Neural cell (in vitro differentiated cells): ENCODE data around the gene EIF2B1. TPM values are rescaled to one million over a fixed set of nuclear protein-coding genes. Genes with fewer than 3 reads are reported as not detected.

Experiments used
- H2AFZ ChIP-seq: fragments of 200-600, 300-800 bp; sonication (generic), shearing (Covaris generic); 2 replicates; pipeline ENCODE4 v1.6.0; 2014; ENCODE audit warnings: low read depth, mild to moderate bottlenecking, antibody characterized with exemption, low read length, moderate library complexity
- H3F3A ChIP-seq: fragments of 200-600 bp; shearing (Covaris generic); 2 replicates; pipeline ENCODE4 v1.6.1; 2016; ENCODE audit warnings: mild to moderate bottlenecking, moderate library complexity, mixed read lengths, antibody characterized with exemption, low read length; ENCODE audit not compliant: insufficient read depth, poor library complexity, severe bottlenecking
- H3K27ac ChIP-seq: fragments of 200-600, 300-800 bp; sonication (generic), shearing (Covaris generic); 2 replicates; pipeline ENCODE4 v1.5.1; 2014; ENCODE audit warnings: mild to moderate bottlenecking, low read length, moderate library complexity
- H3K27me3 ChIP-seq: fragments of 300-800, 200-600 bp; sonication (generic), shearing (Covaris generic); 2 replicates; pipeline ENCODE4 v1.6.0; 2014; ENCODE audit warnings: mild to moderate bottlenecking, low read depth, low read length, moderate library complexity; ENCODE audit not compliant: insufficient read depth
- H3K36me3 ChIP-seq: fragments of 300-800, 200-600 bp; sonication (generic), shearing (Covaris generic); 2 replicates; pipeline ENCODE4 v1.5.1; 2014; ENCODE audit warnings: mild to moderate bottlenecking, antibody characterized with exemption, low read length, moderate library complexity; ENCODE audit not compliant: insufficient read depth
- H3K4me2 ChIP-seq: fragments of 300-800, 200-600 bp; sonication (generic), shearing (Covaris generic); 2 replicates; pipeline ENCODE4 v1.6.0; 2014; ENCODE audit warnings: mild to moderate bottlenecking, low read length
- H3K4me3 ChIP-seq: fragments of 300-800, 200-600 bp; sonication (generic), shearing (Covaris generic); 2 replicates; pipeline ENCODE4 v1.5.1; 2014; ENCODE audit warnings: mild to moderate bottlenecking, low read length, moderate library complexity
- H3K79me2 ChIP-seq: fragments of 200-600 bp; shearing (Covaris generic); replicated peaks from 2 replicates; pipeline ENCODE4 v1.6.0; 2014; ENCODE audit warnings: mild to moderate bottlenecking, low read length, moderate library complexity; ENCODE audit not compliant: insufficient read depth
- H3K9ac ChIP-seq: fragments of 300-800, 200-600 bp; sonication (generic), shearing (Covaris generic); 2 replicates; pipeline ENCODE4 v1.6.1; 2016; ENCODE audit warnings: mild to moderate bottlenecking, low read length, mixed read lengths
- H3K9me2 ChIP-seq: fragments of 200-600 bp; shearing (Covaris generic); 2 replicates; pipeline ENCODE4 v1.6.1; 2016; ENCODE audit warnings: mild to moderate bottlenecking, low read length, mixed read lengths; ENCODE audit not compliant: insufficient read depth
- H3K9me3 ChIP-seq: fragments of 200-600, 300-800 bp; sonication (generic), shearing (Covaris generic); 2 replicates; pipeline ENCODE4 v1.6.1; 2016; ENCODE audit warnings: mild to moderate bottlenecking, mixed run types, low read length, moderate library complexity, mixed read lengths
- H4K20me1 ChIP-seq: fragments of 200-600 bp; shearing (Covaris generic); 2 replicates; pipeline ENCODE4 v1.6.1; 2016; ENCODE audit warnings: mild to moderate bottlenecking, mixed run types; ENCODE audit not compliant: insufficient read depth
- EP300 ChIP-seq: fragments of 450-650 bp; conservative IDR thresholded peaks from 2 replicates; pipeline ENCODE4 v1.6.1; 2014; ENCODE audit warnings: antibody characterized with exemption, mild to moderate bottlenecking, moderate library complexity; ENCODE audit not compliant: poor library complexity, severe bottlenecking
- EZH2 ChIP-seq: fragments of 200-600, 300-800 bp; shearing (Covaris generic), sonication (generic); IDR thresholded peaks from 2 replicates; pipeline ENCODE4 v1.6.1; 2014; ENCODE audit warnings: antibody characterized with exemption, low read length, borderline replicate concordance, mild to moderate bottlenecking; ENCODE audit not compliant: insufficient read depth, poor library complexity, severe bottlenecking
- MXI1 ChIP-seq: fragments of 450-650 bp; conservative IDR thresholded peaks from 2 replicates; pipeline ENCODE4 v1.6.1; 2014; ENCODE audit warnings: antibody characterized with exemption, mild to moderate bottlenecking; ENCODE audit not compliant: poor library complexity, severe bottlenecking
- POLR2AphosphoS5 ChIP-seq: IDR thresholded peaks from 2 replicates; pipeline ENCODE4 v1.6.1; 2012
- RAD21 ChIP-seq: fragments of 450-650 bp; conservative IDR thresholded peaks from 2 replicates; pipeline ENCODE4 v1.6.1; 2014; ENCODE audit warnings: antibody characterized with exemption, mild to moderate bottlenecking, moderate library complexity
- REST ChIP-seq: IDR thresholded peaks from 2 replicates; pipeline ENCODE4 v1.6.1; 2012; ENCODE audit warnings: borderline replicate concordance
- SMC3 ChIP-seq: fragments of 450-650 bp; conservative IDR thresholded peaks from 2 replicates; pipeline ENCODE4 v1.6.1; 2014; ENCODE audit warnings: antibody characterized with exemption, mild to moderate bottlenecking, moderate library complexity; ENCODE audit not compliant: poor library complexity
- TAF1 ChIP-seq: IDR thresholded peaks from 2 replicates; pipeline ENCODE4 v1.6.1; 2012; ENCODE audit warnings: low read depth
- polyA plus RNA-seq: library from polyadenylated mRNA; depleted of rRNA; stranded (reverse); fragments of >200 nt; gene quantifications from 2 replicates; pipeline ENCODE4 v1.2.3, GENCODE V29; 2014
- TF ChIP-seq, protein P1 (sequence below): fragments of 450-650 bp; IDR thresholded peaks from 2 replicates; pipeline ENCODE4 v1.5.1; 2014; ENCODE audit warnings: antibody characterized with exemption, mild to moderate bottlenecking, moderate library complexity; ENCODE audit not compliant: poor library complexity, severe bottlenecking

Gene EIF2B1
- polyA plus RNA-seq, 1 donor from 2014 or later = 59.9 TPM

- no peaks in the 10 kb centered on the region for H3K9me3 ChIP-seq
- H3F3A ChIP-seq = no peaks in the 10 kb centered on the region
- H3K36me3 ChIP-seq = no peaks in the 10 kb centered on the region
- peaks cover 33% of the 10 kb centered on the region for H3K79me2 ChIP-seq
- H3K4me2 ChIP-seq = peak within 1 kb of the TSS; percentile 72
- peak within 1 kb of the TSS; percentile 83 for H3K4me3 ChIP-seq
- H3K27ac ChIP-seq = peak within 1 kb of the TSS; percentile 76
- TF ChIP-seq EZH2 (no peak), EP300 (peak; percentile 83), POLR2AphosphoS5 (peak; percentile 95), MXI1 (peak; percentile 97), TAF1 (peak; percentile 91), REST (peak; percentile 63), RAD21 (peak; percentile 79), SMC3 (peak; percentile 69)
- TF ChIP-seq, protein P1, sequence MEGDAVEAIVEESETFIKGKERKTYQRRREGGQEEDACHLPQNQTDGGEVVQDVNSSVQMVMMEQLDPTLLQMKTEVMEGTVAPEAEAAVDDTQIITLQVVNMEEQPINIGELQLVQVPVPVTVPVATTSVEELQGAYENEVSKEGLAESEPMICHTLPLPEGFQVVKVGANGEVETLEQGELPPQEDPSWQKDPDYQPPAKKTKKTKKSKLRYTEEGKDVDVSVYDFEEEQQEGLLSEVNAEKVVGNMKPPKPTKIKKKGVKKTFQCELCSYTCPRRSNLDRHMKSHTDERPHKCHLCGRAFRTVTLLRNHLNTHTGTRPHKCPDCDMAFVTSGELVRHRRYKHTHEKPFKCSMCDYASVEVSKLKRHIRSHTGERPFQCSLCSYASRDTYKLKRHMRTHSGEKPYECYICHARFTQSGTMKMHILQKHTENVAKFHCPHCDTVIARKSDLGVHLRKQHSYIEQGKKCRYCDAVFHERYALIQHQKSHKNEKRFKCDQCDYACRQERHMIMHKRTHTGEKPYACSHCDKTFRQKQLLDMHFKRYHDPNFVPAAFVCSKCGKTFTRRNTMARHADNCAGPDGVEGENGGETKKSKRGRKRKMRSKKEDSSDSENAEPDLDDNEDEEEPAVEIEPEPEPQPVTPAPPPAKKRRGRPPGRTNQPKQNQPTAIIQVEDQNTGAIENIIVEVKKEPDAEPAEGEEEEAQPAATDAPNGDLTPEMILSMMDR = peak; percentile 87
- peak within 1 kb of the TSS; percentile 85 for H2AFZ ChIP-seq
- no peaks in the 10 kb centered on the region for H4K20me1 ChIP-seq
- peak within 1 kb of the TSS; percentile 88 for H3K9ac ChIP-seq
- no peaks in the 10 kb centered on the region for H3K27me3 ChIP-seq
- H3K9me2 ChIP-seq = no peaks in the 10 kb centered on the region
Measured at GRCh38 chr12:123601602-123602489, 31.6 kb downstream of the EIF2B1 start, which contains the start of gene DDX55. Gene DDX55, plus strand, starts transcription at chr12:123602099. Its CDS starts 50 bp downstream, at chr12:123602149.

DNA sequence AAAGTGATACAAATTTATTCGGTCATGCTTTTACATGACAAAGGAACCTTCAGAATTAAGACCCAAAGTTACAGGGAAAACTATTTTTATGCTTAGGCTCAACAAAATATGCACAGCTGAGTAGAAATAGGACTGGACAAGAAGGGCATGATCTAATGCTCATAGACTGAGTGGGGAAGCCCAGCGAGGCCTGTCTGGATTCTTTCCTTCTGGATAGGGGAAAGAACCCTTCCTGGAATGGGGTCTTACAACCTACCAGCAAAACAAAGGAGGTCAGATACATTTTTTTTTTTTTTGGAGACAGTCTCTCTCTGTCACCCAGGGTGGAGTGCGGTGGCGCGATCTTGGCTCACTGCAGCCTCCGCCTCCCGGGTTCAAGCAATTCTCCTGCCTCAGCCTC is 33.8 kb downstream of the EIF2B1 start:
- Histone ChIP-seq H3K9me2 (no peaks in the 10 kb centered on the region), H3K4me2 (no peak overlapping the region), H3K36me3 (no peaks in the 10 kb centered on the region), H3K9me3 (no peaks in the 10 kb centered on the region), H3K9ac (no peak overlapping the region), H2AFZ (no peak overlapping the region), H3K27me3 (no peaks in the 10 kb centered on the region), H4K20me1 (no peaks in the 10 kb centered on the region), H3K27ac (no peak overlapping the region), H3K79me2 (peaks cover 30% of the 10 kb centered on the region), H3F3A (no peaks in the 10 kb centered on the region), H3K4me3 (no peak overlapping the region)
- TF ChIP-seq SMC3 (no peak), TAF1 (no peak), EP300 (no peak), REST (no peak), EZH2 (no peak), MXI1 (no peak), RAD21 (no peak), POLR2AphosphoS5 (no peak)
- TF ChIP-seq, protein P1 = no peak
